ENCODE measurements around the gene F7. TPM values are rescaled to one million over a fixed set of nuclear protein-coding genes. Genes with fewer than 3 reads are reported as not detected.

Gene F7
- total and polyA plus RNA-seq, 3 donors from 2014 or later, result 2.2 to 4.9 (median 2.4) TPM

GRCh38 chr13:113155201-113155600 lies 49.6 kb downstream of the F7 start:
- WGBS, 2 donors, result 73 to 81% methylated on average over 3 of the region's 3 CpGs
- intact Hi-C loops (cut with DNase I; ENCODE audit: low total_unique reads), result no loop called here
- no peaks in the 10 kb centered on the region for H3K36me3 ChIP-seq (ENCODE audit: low read depth, missing control alignments)
- no peak for DNase-seq
- no peak for TF ChIP-seq CTCF (IDR thresholded peaks at IDR 0.05)
- no peak for TF ChIP-seq POLR2A (IDR thresholded peaks at IDR 0.05)
- H3K27me3 ChIP-seq, result no peaks in the 10 kb centered on the region
- no peaks in the 10 kb centered on the region for H3K4me1 ChIP-seq
- H3K4me3 ChIP-seq, result no peak overlapping the region
- H3K9me3 ChIP-seq, result no peaks in the 10 kb centered on the region
- peak overlapping the region in 1 of 2 donors; percentile 48 for H3K27ac ChIP-seq

- Histone ChIP-seq H3K4me3 (no peak overlapping the region), H3K4me1 (no peaks in the 10 kb centered on the region), H3K36me3 (ENCODE audit: low read depth, missing control alignments) (no peaks in the 10 kb centered on the region), H3K27me3 (no peaks in the 10 kb centered on the region), H3K9me3 (no peaks in the 10 kb centered on the region), H3K27ac (no peak overlapping the region)
- TF ChIP-seq CTCF (IDR thresholded peaks at IDR 0.05) (no peak), POLR2A (IDR thresholded peaks at IDR 0.05) (no peak)
- DNase-seq, result no peak
- 79 to 84% methylated on average over 9 of the region's 9 CpGs for WGBS, 2 donors
- intact Hi-C loops (cut with DNase I; ENCODE audit: low total_unique reads), result no loop called here
Measured at GRCh38 chr13:113155982-113156655, 50.5 kb downstream of the F7 start.

- intact Hi-C loops (cut with DNase I; ENCODE audit: low total_unique reads), result no loop called here
- H3K4me3 ChIP-seq, result no peak overlapping the region
- H3K36me3 ChIP-seq (ENCODE audit: low read depth, missing control alignments), result no peaks in the 10 kb centered on the region
- no peak for TF ChIP-seq CTCF (IDR thresholded peaks at IDR 0.05)
- no peak for TF ChIP-seq POLR2A (IDR thresholded peaks at IDR 0.05)
- H3K4me1 ChIP-seq, result no peaks in the 10 kb centered on the region
- H3K9me3 ChIP-seq, result no peaks in the 10 kb centered on the region
- WGBS, 2 donors, result 70 to 73% methylated on average over 12 of the region's 12 CpGs
- no peak for DNase-seq
- H3K27me3 ChIP-seq, result no peaks in the 10 kb centered on the region
- no peak overlapping the region for H3K27ac ChIP-seq
Measured at GRCh38 chr13:113157206-113157928, 51.8 kb downstream of the F7 start.

- no peak for TF ChIP-seq CTCF (IDR thresholded peaks at IDR 0.05)
- no peak for TF ChIP-seq POLR2A (IDR thresholded peaks at IDR 0.05)
- no peak for DNase-seq
- Histone ChIP-seq H3K9me3 (no peaks in the 10 kb centered on the region), H3K27ac (no peak within 1 kb of the TSS), H3K4me1 (no peaks in the 10 kb centered on the region), H3K36me3 (ENCODE audit: low read depth, missing control alignments) (no peaks in the 10 kb centered on the region), H3K27me3 (no peaks in the 10 kb centered on the region), H3K4me3 (no peak within 1 kb of the TSS)
- WGBS, 2 donors, result 58 to 65% methylated on average over 16 of the region's 16 CpGs
- intact Hi-C loops (cut with DNase I; ENCODE audit: low total_unique reads), result no loop called here
Measured at GRCh38 chr13:113157929-113158747, 52.5 kb downstream of the F7 start, which contains the start of gene PROZ. Gene PROZ (plus strand): TSS chr13:113158648. CDS start chr13:113158661, 13 bp downstream.
